ENCODE data around the gene GTF3C2. TPM values are rescaled to one million over a fixed set of nuclear protein-coding genes. Genes with fewer than 3 reads are reported as not detected.
"Not testable (repeated sequence)": the region's sequence is repeated elsewhere in the genome, so short reads cannot be mapped to it uniquely, and the experiment has no call there.

Gene GTF3C2
- polyA plus RNA-seq, 4 donors = 62.8 to 77.1 (median 72.7) TPM

DNA sequence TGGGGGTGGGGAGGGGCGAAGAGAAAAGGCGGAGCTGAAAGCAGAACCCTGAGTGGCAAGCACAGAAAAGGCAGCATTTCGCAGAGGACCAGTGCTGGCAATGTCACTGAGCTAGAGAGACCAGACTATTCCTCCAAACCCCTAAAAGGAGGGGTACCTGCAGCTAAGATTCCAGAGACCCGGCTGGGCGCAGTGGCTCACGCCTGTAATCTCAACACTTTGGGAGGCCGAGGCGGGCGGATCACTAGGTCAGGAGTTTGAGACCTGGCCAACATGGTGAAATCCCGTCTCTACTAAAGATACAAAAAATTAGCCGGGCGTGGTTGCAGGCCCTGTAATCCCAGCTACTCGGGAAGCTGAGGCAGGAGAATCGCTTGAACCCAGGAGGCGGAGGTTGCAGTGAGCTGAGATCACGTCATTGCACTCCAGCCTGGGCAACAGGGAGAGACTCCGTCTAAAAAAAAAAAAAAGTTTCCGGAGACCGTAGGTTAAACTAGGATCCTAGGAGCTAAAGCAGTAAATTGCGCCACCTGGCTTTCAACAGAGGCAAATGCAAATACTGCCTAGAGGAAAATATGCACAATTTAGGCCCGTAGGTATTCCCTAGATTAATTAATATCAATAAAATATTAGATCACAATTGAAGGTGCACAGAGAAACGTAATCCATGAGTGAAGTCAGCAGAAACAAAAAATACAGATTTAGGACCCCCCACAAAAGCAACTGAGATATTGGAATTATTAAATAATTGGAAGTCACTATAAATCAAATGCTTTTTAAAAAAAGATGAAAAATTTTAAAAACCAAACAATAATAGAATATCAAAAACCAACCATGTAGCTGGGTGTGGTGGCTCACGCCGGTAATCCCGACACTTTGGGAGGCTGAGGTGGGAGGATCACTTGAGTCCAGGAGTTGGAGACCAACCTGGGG, 53.2 kb downstream of the GTF3C2 start:
- DNase-seq (ENCODE audit: low read depth in 4 of 4, low spot score in 3 of 4) = no peak

DNA sequence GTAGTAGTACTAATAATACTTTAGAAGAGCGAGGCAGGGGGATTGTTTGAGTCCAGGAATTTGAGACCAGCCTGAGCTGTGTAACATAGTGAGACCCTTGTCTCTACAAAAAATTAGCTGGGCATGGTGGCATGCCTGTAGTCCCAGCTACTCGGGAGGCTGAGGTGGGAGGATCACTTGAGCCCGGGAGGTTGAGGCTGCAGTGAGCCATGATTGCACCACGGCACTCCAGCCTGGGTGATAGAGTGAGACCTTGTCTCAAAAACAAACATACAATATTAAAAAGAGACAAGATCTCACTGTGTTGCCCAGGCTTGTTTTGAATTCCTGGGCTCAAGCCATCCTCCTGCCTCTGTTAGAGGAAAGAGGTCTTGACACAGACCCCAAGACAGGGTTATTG, 56.0 kb downstream of the GTF3C2 start:
- DNase-seq (ENCODE audit: low read depth in 4 of 4, low spot score in 3 of 4) = not testable (repeated sequence)

DNA sequence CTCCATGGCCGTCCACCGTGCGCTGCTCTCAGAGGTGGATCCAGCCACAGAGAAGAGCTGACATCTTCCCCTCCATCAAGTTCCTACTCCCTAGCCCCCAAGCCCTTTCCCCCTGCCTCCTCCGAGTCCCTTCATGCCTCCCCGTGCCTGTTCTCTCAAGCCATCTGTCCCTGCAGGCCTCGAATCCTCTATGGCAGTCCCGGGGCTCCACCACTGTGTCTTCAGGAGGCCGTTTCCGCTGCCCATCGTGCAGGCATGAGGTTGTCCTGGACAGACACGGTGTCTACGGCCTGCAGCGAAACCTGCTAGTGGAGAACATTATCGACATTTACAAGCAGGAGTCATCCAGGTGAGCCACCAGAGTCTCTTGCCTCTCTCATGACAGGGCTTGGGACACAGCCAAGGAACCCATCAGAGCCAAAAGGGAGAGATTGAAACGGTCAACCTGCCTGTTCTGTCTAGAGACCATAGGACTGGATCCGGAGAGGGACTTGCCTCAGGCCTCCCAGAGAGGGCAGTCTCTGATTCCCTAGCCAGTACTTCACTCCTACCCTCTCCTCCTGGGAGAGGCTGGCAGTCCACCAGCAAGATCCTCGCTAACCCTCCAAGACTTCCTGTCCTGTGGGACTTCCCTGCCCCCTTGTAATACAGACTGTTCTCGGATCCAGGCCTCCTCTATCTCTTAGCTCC, 58.0 kb downstream of the GTF3C2 start:
- DNase-seq (ENCODE audit: low read depth in 4 of 4, low spot score in 3 of 4) = no peak

DNA sequence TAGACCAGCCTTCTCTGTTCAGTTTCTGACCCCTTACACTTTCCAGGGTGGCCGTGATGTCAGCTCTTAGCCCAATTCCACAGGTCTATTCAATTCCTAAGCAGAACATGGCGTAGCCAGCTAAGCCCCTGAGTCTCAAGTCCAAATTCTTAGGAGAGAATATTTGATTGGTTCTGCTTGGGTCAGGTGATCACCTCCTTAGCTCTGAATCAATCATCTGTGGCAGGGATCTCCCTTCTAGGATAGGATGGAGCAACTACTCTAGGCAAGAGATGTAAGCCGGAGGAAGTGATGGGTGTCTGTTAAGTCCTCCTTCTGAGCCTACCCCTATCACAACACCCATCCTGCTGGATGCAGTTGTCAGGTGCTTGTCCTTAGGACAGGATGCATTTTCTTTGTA, 59.4 kb downstream of the GTF3C2 start:
- DNase-seq (ENCODE audit: low read depth in 4 of 4, low spot score in 3 of 4) = no peak

DNA sequence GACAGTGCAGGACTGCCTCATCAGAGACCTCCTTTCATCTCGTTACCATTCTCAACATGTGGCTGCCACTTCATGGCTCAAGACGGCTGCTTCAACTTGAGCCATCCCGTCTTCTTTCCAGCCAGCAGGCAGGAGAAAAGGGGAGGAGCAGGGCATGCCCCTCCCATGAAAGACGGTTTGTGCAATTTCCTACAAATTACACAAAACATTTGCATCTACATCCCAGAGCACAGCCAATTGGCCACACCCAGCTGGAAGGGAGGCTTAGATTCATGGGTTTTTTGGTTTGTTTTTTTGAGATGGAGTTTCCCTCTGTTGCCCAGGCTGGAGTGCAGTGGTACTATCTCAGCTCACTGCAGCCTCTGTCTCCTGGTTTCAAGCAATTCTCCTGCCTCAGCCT, 60.1 kb downstream of the GTF3C2 start:
- no peak for DNase-seq (ENCODE audit: low read depth in 4 of 4, low spot score in 3 of 4)

DNA sequence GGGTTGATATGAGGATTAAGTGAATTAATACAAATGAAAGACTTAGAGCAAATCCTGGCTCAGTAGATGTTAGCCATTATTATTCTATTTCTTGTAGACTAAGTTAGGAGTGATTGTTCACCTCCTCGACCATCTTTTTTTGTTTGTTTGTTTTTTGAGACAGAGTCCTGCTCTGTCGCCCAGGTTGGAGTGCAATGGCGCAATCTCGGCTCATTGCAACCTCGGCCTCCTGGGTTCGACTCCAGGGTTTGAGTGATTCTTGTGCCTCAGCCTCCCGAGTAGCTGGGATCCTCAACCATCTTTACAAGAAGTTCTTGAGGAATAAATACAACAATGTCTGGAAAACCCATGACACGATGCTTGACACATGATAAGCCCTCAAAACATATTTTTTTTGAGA, 61.6 kb downstream of the GTF3C2 start:
- no peak for DNase-seq (ENCODE audit: low read depth in 4 of 4, low spot score in 3 of 4)

DNA sequence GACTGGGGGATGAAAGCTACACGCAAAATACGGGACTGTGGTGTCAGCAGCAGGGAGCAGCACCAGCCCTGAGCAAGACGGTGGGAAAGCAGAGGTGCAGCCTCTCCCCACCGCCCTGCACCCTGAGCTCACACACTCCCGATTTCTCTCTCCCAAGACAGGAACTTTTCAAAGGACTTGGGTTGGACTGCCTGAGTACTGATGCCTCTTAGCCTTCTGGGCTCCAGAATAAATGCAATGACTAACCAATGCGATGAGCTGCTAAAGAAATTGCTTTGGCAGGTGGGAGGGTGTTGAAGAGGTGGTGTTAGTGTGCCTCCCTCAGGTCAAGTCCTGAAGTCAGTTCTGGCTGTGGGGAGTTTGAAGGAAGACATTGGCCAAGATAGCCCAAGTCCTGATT, 64.7 kb downstream of the GTF3C2 start:
- DNase-seq (ENCODE audit: low read depth in 4 of 4, low spot score in 3 of 4) = no peak

DNA sequence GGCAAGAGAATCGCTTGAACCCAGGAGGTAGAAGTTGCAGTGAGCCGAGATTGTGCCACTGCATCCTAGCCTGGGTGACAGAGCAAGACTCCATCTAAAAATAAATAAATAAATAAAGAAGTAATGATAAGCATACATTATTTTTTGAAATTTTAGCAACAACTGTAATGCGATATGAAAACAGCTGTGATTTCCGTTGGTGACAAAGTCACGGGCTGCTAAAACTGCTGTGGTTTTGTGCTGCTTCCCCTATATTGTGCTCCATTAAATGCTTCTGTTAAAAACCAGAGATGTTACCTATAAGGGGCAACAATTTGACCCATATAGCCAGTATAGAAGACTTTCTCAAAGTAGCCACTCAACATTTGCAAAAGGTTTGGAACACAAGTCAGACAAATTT, 66.0 kb downstream of the GTF3C2 start:
- no peak for DNase-seq (ENCODE audit: low read depth in 4 of 4, low spot score in 3 of 4)

DNA sequence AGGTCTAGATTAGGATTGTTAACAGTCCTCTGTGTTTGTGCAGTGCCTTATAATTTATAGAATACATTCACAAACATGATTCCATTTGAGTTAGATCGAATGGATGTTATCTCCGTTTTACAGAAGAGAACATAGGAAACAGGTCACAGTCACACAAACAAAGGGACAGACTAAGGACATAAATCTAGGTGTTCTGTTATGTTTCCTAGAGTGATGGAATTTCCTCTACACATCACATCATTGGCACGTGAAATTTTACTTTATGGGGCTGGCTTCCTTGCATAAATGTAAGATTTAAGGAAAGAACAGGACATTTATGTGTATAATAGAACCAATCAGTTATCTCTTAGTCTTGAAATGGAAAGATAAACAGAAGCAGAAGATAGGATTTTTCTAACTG, 68.0 kb downstream of the GTF3C2 start:
- DNase-seq (ENCODE audit: low read depth in 4 of 4, low spot score in 3 of 4) = no peak

DNA sequence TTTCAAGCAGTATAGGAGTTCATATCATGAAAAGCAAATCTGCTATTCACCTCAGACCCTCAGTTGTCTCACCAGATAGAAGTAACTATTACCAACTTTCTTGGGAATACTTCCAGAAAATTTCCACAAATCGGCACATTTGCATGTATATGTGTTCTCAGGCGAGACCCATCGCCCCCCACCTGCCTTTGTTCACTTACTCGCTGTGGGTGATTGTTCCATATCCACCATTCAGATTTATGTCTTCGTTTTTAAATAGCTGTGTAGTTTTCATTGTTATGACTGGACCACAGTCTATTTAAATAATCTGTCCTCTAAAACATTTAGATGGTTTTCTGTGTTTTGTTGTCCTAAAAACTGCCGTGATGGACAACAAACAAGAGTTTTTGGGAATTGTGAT, 71.1 kb downstream of the GTF3C2 start:
- DNase-seq (ENCODE audit: low read depth in 4 of 4, low spot score in 3 of 4) = no peak

DNA sequence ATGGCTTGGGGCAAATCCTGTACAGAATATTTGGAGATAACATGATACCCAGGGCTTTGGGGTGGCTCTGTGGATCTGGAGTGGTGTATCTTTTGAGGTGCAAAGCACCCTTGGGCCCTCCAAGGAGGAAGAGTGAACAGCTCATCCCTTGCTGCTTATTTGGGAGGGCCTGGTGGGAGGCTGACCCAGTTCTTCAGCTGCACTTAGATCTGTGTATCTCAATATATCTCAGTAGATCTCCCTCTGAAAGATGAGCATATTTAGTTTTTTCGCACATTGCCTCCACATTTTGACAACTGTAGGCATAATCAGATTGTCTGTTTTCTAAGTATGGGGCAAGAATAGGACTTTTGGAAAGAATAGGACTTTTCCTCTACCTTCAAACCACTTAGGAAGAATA, 71.6 kb downstream of the GTF3C2 start:
- no peak for DNase-seq (ENCODE audit: low read depth in 4 of 4, low spot score in 3 of 4)

DNA sequence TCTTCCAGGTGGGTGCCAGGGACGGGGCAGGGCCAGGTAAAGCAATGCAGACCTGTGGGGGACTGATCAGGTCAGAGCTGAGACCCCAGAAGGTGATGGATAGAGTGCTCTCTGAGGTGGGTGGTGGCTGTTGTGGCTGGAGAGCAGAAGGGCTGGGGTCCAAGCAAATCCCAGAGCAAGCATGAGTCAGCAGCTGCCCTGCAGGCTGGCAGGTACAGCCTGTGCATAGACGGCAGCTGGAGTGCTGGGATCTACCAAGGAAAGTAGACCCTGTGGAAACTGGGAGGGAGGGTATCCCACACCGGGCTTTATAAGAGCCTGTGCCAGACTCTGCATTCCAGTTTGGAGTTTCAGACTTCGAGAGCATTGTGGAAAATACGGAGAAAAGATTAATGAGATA, 73.7 kb downstream of the GTF3C2 start:
- no peak for DNase-seq (ENCODE audit: low read depth in 4 of 4, low spot score in 3 of 4)

DNA sequence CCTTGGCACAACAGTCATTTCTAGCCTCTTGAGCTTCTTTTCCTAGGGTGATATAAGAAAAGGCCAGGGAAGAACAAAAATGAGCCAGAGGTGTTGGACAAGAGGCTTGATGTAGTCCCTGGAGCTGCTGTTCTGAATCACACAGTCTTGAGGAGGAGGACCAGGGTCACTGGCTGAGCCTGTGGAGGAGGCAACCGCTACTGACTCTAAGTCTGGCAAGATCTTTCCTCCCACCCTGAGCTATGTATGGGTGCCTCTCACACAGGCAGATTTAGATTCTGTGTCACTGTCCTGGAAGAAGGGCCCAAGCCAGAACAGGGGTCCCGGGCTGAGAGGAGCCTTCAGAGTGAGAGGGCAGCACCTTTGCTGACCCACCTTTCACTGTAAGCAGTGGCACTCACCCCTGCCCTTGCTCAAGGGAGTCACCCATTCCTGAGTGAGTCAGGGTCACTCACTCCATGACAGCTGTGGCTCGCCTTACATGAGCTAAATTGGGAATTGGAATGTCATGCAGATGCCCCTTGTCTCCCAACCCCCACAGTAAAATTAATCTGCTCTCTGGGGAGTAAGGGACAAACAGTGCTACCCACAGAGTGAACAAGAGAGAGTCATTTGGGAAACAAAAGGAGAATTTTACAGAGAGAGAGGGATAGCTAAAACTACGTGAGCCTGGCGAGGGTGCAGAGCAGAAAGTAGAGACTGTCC, 74.6 kb downstream of the GTF3C2 start, which contains the start of gene TRIM54:
Gene TRIM54, plus strand, starts transcription at position 575 of the 705 bp plus-strand sequence. CDS start 303 bp downstream, outside the sequence.
- no peak for DNase-seq (ENCODE audit: low read depth in 4 of 4, low spot score in 3 of 4)

DNA sequence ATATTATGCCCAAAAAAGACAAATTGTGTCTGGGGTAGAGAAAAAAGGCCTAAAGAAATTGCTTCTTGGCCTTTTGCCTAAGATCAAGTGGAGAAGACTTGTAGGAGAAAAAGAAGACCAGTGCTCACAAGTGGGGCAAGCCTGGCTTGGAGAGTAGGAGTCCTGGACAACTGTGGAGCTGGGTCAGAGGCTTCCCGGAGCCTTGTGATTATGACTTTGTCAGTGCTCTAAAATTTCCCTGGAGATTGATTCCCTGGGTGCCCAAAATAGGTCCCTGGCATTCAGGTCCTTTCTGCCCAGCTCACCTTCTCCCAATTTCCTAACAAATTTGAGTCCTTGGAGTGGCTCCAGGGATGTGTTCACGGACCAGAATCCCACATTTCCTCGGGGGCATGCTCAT, 75.1 kb downstream of the GTF3C2 start:
- DNase-seq (ENCODE audit: low read depth in 4 of 4, low spot score in 3 of 4) = no peak

DNA sequence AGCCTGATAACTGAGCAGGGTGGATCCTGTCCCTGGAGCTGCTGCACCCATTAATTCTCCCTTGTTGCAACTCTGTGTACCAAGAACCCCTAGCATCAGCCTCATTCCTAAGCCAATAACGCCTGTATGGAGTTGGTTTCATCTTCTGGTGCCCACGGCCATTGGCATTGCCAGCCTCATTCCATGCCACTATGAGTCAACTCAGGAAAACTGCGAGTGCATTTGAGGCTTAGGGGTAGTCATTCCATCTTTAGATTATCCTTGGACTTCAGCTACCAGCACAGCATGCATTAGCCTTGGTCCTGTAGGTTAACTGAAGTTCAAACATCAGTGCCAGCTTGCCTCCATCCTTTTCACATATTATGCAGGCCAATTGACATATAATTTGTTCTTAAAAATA, 75.7 kb downstream of the GTF3C2 start:
- DNase-seq (ENCODE audit: low read depth in 4 of 4, low spot score in 3 of 4) = no peak

DNA sequence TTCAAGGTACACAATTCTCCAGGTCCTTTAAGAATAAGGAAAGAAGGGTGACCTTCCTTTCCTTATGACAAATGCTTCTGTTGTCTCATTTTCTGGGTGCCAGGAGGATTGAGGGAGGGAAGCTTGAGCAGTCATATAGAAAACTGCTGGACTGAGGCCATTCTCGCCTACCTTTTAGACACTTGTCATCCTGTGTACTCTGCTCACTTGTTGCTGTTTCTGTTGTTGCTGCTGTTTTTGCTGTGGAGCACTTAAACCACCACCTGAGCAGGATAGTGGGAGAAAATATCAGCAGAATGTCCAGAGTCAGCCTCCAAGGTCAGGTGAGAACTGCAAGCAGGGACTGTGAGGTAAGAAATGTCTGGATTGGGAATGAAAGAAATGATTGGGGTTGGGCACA, 78.6 kb downstream of the GTF3C2 start:
- no peak for DNase-seq (ENCODE audit: low read depth in 4 of 4, low spot score in 3 of 4)

Other genes starting within 250 kb of the GTF3C2 start
- 1 to 10 TPM; 4.6 to 7.5 (median 6.1) TPM for gene CGREF1, start 237.6 kb downstream of the GTF3C2 start, polyA plus RNA-seq (ENCODE audit: insufficient read length in 4 of 4)
- gene ABHD1, start 232.9 kb downstream of the GTF3C2 start, polyA plus RNA-seq (ENCODE audit: insufficient read length in 4 of 4) = 1 to 10 TPM; 1.2 to 2.1 (median 1.3) TPM
- gene PREB, start 222.1 kb downstream of the GTF3C2 start, polyA plus RNA-seq (ENCODE audit: insufficient read length in 4 of 4) = 10 to 100 TPM; 46.4 to 56.9 (median 51.4) TPM
- under 1 TPM in 1 of 4 donors, not detected in 3; 0.04 TPM for gene PRR30, start 217.4 kb downstream of the GTF3C2 start, polyA plus RNA-seq (ENCODE audit: insufficient read length in 4 of 4)
- under 1 TPM; 0.46 to 0.79 (median 0.59) TPM for gene TCF23, start 207.8 kb downstream of the GTF3C2 start, polyA plus RNA-seq (ENCODE audit: insufficient read length in 4 of 4)
- 100 to 1,000 TPM; 157 to 190 (median 171) TPM for gene ATRAID, start 144.7 kb downstream of the GTF3C2 start, polyA plus RNA-seq (ENCODE audit: insufficient read length in 4 of 4)
- gene SLC5A6, start 144.5 kb downstream of the GTF3C2 start, polyA plus RNA-seq (ENCODE audit: insufficient read length in 4 of 4) = 10 to 100 TPM; 31.5 to 39.6 (median 37.7) TPM
- gene CAD, start 139.4 kb downstream of the GTF3C2 start, polyA plus RNA-seq (ENCODE audit: insufficient read length in 4 of 4) = 10 to 100 TPM; 36.0 to 47.7 (median 42.1) TPM
- 1 to 10 TPM; 5.1 to 7.8 (median 7.6) TPM for gene SLC30A3, start 93.7 kb downstream of the GTF3C2 start, polyA plus RNA-seq (ENCODE audit: insufficient read length in 4 of 4)
- gene DNAJC5G, start 81.3 kb downstream of the GTF3C2 start, polyA plus RNA-seq (ENCODE audit: insufficient read length in 4 of 4) = 1 to 10 TPM in 2 of 4 donors, under 1 TPM in 2; 0.55 to 1.1 (median 0.88) TPM
- 1 to 10 TPM; 3.5 to 6.3 (median 4.6) TPM for gene TRIM54, start 74.3 kb downstream of the GTF3C2 start, polyA plus RNA-seq (ENCODE audit: insufficient read length in 4 of 4)
- 1 to 10 TPM in 2 of 4 donors, under 1 TPM in 2; 0.39 to 1.1 (median 0.80) TPM for gene UCN, start 48.3 kb downstream of the GTF3C2 start, polyA plus RNA-seq (ENCODE audit: insufficient read length in 4 of 4)
- gene MPV17, start 33.7 kb downstream of the GTF3C2 start, polyA plus RNA-seq (ENCODE audit: insufficient read length in 4 of 4) = 10 to 100 TPM; 76.0 to 86.2 (median 78.0) TPM
- 10 to 100 TPM; 48.2 to 54.5 (median 52.9) TPM for gene EIF2B4, start 13.6 kb upstream of the GTF3C2 start, polyA plus RNA-seq (ENCODE audit: insufficient read length in 4 of 4)
- gene SNX17, start 13.9 kb upstream of the GTF3C2 start, polyA plus RNA-seq (ENCODE audit: insufficient read length in 4 of 4) = 100 to 1,000 TPM; 102 to 128 (median 108) TPM
- gene ZNF513, start 24.0 kb upstream of the GTF3C2 start, polyA plus RNA-seq (ENCODE audit: insufficient read length in 4 of 4) = 10 to 100 TPM; 16.7 to 25.9 (median 18.4) TPM
- gene PPM1G, start 52.8 kb upstream of the GTF3C2 start, polyA plus RNA-seq (ENCODE audit: insufficient read length in 4 of 4) = 10 to 100 TPM; 92.4 to 98.5 (median 94.7) TPM
- 100 to 1,000 TPM; 123 to 138 (median 132) TPM for gene NRBP1, start 71.9 kb upstream of the GTF3C2 start, polyA plus RNA-seq (ENCODE audit: insufficient read length in 4 of 4)
- gene KRTCAP3, start 85.6 kb upstream of the GTF3C2 start, polyA plus RNA-seq (ENCODE audit: insufficient read length in 4 of 4) = 1 to 10 TPM; 6.1 to 8.5 (median 7.1) TPM
- gene IFT172, start 133.0 kb upstream of the GTF3C2 start, polyA plus RNA-seq (ENCODE audit: insufficient read length in 4 of 4) = 10 to 100 TPM; 41.1 to 48.0 (median 41.4) TPM
- gene FNDC4, start 138.4 kb upstream of the GTF3C2 start, polyA plus RNA-seq (ENCODE audit: insufficient read length in 4 of 4) = 1 to 10 TPM; 7.3 to 9.1 (median 8.6) TPM
- gene GCKR, start 140.1 kb upstream of the GTF3C2 start, polyA plus RNA-seq (ENCODE audit: insufficient read length in 4 of 4) = under 1 TPM in 2 of 4 donors, not detected in 2; 0.16 to 0.39 TPM
- gene ZNF512, start 226.3 kb upstream of the GTF3C2 start, polyA plus RNA-seq (ENCODE audit: insufficient read length in 4 of 4) = 10 to 100 TPM; 67.0 to 84.2 (median 80.5) TPM